NT2/D1 (cell line): ENCODE data around the gene CDK14.

Source experiments
- YY1 ChIP-seq: IDR thresholded peaks from 2 replicates; pipeline ENCODE4 v1.6.1; 2011; ENCODE audit not compliant: insufficient read length, insufficient read depth
- ZNF274 ChIP-seq: IDR thresholded peaks from 2 replicates; pipeline ENCODE4 v1.6.1; 2011; ENCODE audit warnings: mild to moderate bottlenecking, low read depth, low read length

DNA sequence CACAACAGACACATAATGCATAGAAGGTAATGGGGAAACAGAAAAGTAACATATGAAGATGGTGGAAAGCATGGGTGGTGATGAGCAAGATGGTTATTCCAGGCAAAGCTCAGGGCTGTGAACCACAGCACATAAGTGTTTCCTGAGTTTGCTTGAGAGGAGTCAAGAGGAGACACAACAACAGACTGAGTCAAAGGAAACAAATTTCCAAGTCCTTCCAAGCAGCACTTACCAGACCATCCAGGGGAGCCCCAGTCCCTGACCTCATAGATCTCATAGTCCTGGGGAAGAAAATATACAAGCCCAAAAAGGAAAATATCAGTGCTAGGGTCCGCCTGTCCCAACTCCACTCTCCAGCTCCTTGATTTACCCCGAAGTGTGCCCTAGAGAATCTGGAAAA is 451.5 kb downstream of the CDK14 start:
- TF ChIP-seq YY1 (no peak), ZNF274 (no peak)
